Tibial nerve (tissue), 4 donors: Measurements from ENCODE around the gene LRPPRC. TPM values are rescaled to one million over a fixed set of nuclear protein-coding genes. Genes with fewer than 3 reads are reported as not detected.

Source experiments
- DNase-seq, 2 donors: peaks; one replicate each; pipeline ENCODE4 v3.0.0-alpha.2; 2019; ENCODE audit warnings: low spot score in 2 of 2
- H3K27ac ChIP-seq, 4 donors: fragments of 200-600 bp; sonication (generic) in 3 of 4; one replicate each; pipeline ENCODE4 v1.5.1; 2017 to 2019; ENCODE audit warnings: mild to moderate bottlenecking in 1 of 4
- H3K27me3 ChIP-seq, 2 donors: fragments of 200-600 bp; sonication (generic) in 1 of 2; one replicate each; pipeline versions ENCODE4 v1.5.1 to v1.6.0; 2017 to 2019
- H3K36me3 ChIP-seq, 3 donors: fragments of 200-600 bp; sonication (generic); one replicate each; pipeline ENCODE4 v1.5.1; 2018 to 2019
- H3K4me1 ChIP-seq, 4 donors: fragments of 200-600 bp; sonication (generic) in 3 of 4; one replicate each; pipeline ENCODE4 v1.5.1; 2017 to 2019
- H3K4me3 ChIP-seq, 4 donors: fragments of 200-600 bp; sonication (generic) in 3 of 4; one replicate each; pipeline ENCODE4 v1.5.1; 2017 to 2019; ENCODE audit warnings: mild to moderate bottlenecking in 1 of 4, moderate library complexity in 1 of 4
- H3K9me3 ChIP-seq, 4 donors: fragments of 200-600 bp; sonication (generic) in 3 of 4; one replicate each; pipeline ENCODE4 v1.5.1; 2017 to 2019
- CTCF ChIP-seq, 5 experiments: fragments of 200-600 bp in 3 of 5; fragments of 450-650 bp in 2 of 5; sonication (generic) in 3 of 5; IDR thresholded peaks; one replicate each; pipeline ENCODE4 v1.5.1; 2016 to 2019; ENCODE audit warnings: antibody characterized with exemption in 5 of 5, mild to moderate bottlenecking in 3 of 5, moderate library complexity in 2 of 5
- EP300 ChIP-seq, 2 donors: sonication (generic); formaldehyde crosslinking; IDR thresholded peaks; one replicate each; pipeline ENCODE4 v1.6.1; 2017; ENCODE audit warnings: antibody characterized with exemption in 2 of 2, mild to moderate bottlenecking in 1 of 2
- POLR2A ChIP-seq, 2 donors: fragments of 450-650 bp; IDR thresholded peaks; one replicate each; pipeline ENCODE4 v1.6.1; 2017; ENCODE audit warnings: antibody characterized with exemption in 2 of 2, mild to moderate bottlenecking in 2 of 2, moderate library complexity in 2 of 2
- WGBS, 2 donors: methylation state at CpG; one replicate each; pipeline ENCODE4 v1.1.5; 2018; 5-methylcytosine and 5-hydroxymethylcytosine counted together
- total RNA-seq, 4 donors: library from RNA; depleted of rRNA; stranded (reverse); fragments of >200 nt; gene quantifications; one replicate each; pipeline ENCODE4 v1.1.0, GENCODE V29; 2016

Gene LRPPRC
- total RNA-seq, 4 donors from 2014 or later = 42.2 to 53.4 (median 49.7) TPM

DNA sequence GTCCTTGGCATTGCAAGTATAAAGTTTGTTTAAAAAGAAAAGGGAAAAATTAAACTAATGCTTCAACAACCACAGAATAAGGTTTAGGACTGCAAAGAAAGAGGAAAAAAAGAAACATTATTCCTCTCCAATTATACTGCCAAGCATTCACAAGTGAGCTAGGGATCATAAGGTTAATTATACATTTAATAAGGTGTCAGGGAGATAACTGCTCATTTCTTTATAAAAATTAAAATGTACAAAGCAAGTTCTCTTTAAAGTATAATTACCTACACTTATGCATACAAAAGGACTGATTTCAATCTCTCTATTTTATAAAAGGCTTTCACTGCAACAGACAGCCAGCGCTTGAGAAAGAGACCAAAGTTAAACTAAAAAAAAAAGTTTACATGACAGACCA lies 98.9 kb downstream of the LRPPRC start:
- no peak for DNase-seq
- H3K4me1 ChIP-seq = no peaks in the 10 kb centered on the region
- no peak overlapping the region for H3K27ac ChIP-seq
- H3K27me3 ChIP-seq = no peaks in the 10 kb centered on the region
- peaks cover 0 to 80% (median 0%) of the 10 kb centered on the region in 3 donors for H3K36me3 ChIP-seq
- no peaks in the 10 kb centered on the region for H3K9me3 ChIP-seq
- 88 to 91% methylated on average over 1 of the region's 1 CpG for WGBS, 2 donors
- no peak overlapping the region for H3K4me3 ChIP-seq
- TF ChIP-seq CTCF (IDR thresholded peaks at IDR 0.05) (no peak), POLR2A (IDR thresholded peaks at IDR 0.05) (no peak), EP300 (IDR thresholded peaks at IDR 0.05) (no peak)

- Histone ChIP-seq H3K27ac (no peak overlapping the region), H3K9me3 (no peaks in the 10 kb centered on the region), H3K4me3 (no peak overlapping the region), H3K36me3 (peaks cover 0 to 90% (median 0%) of the 10 kb centered on the region in 3 donors), H3K27me3 (no peaks in the 10 kb centered on the region), H3K4me1 (no peaks in the 10 kb centered on the region)
- DNase-seq = no peak
- 92 to 95% methylated on average over 2 of the region's 2 CpGs for WGBS, 2 donors
- no peak for TF ChIP-seq EP300 (IDR thresholded peaks at IDR 0.05)
- TF ChIP-seq POLR2A (IDR thresholded peaks at IDR 0.05) = no peak
- no peak for TF ChIP-seq CTCF (IDR thresholded peaks at IDR 0.05)
Measured at GRCh38 chr2:43894743-43895142, 101.0 kb downstream of the LRPPRC start.

DNA sequence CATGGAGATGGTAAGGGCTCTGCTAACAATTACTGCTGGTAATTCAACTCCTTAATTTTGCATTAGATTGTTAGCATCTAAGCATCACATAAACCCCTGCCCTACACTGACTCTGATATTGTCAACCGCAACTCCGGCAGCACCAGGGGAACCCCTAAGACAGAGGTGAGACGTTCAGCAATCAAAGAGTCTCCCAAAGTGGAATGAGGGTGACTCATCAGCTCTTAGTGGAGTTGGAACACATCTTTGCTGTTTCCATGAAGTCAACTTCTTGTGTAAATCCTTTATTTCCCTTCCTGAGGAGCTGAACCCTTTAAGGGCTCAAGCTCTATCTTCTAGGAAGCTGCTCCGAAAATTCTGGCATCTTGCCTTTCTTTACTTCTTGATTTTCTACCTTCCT lies 104.9 kb downstream of the LRPPRC start:
- Histone ChIP-seq H3K27me3 (no peaks in the 10 kb centered on the region), H3K4me1 (no peaks in the 10 kb centered on the region), H3K27ac (no peak overlapping the region), H3K4me3 (no peak overlapping the region), H3K36me3 (peaks cover 0 to 98% (median 0%) of the 10 kb centered on the region in 3 donors), H3K9me3 (no peaks in the 10 kb centered on the region)
- no peak for DNase-seq
- TF ChIP-seq EP300 (IDR thresholded peaks at IDR 0.05) = no peak
- TF ChIP-seq POLR2A (IDR thresholded peaks at IDR 0.05) = no peak
- TF ChIP-seq CTCF (IDR thresholded peaks at IDR 0.05) = no peak
- 84 to 89% methylated on average over 4 of the region's 4 CpGs for WGBS, 2 donors

- H3K36me3 ChIP-seq = peaks cover 0 to 88% (median 0%) of the 10 kb centered on the region in 3 donors
- WGBS, 2 donors = 93 to 96% methylated on average over 4 of the region's 4 CpGs
- no peak for TF ChIP-seq POLR2A (IDR thresholded peaks at IDR 0.05)
- TF ChIP-seq EP300 (IDR thresholded peaks at IDR 0.05) = no peak
Measured at GRCh38 chr2:43889416-43889815, 106.4 kb downstream of the LRPPRC start.

DNA sequence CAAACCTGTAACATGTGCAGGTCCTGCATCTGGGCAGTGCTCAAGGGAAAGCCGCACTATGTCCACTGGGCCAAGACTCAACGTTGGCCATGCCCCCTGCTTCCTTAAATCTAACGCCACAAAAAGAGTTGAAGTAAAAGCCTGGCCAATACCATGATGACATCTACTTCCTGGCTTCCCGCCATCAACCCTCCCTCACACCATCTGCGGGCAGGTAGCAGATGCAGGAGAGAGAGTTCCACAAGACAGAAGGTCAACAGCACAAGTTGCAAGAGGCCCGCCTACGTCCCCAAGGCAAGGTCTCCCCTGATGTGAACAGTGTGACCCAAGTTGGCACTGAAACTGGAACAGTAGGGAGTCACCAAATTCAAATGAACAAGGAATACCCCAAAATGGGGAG lies 108.6 kb downstream of the LRPPRC start:
- 90 to 94% methylated on average over 7 of the region's 7 CpGs for WGBS, 2 donors
- H3K27me3 ChIP-seq = no peaks in the 10 kb centered on the region
- no peak overlapping the region for H3K27ac ChIP-seq
- no peak for DNase-seq
- H3K4me1 ChIP-seq = no peaks in the 10 kb centered on the region
- no peaks in the 10 kb centered on the region for H3K9me3 ChIP-seq
- H3K4me3 ChIP-seq = no peak overlapping the region
- no peak for TF ChIP-seq CTCF (IDR thresholded peaks at IDR 0.05)
- TF ChIP-seq POLR2A (IDR thresholded peaks at IDR 0.05) = no peak
- no peak for TF ChIP-seq EP300 (IDR thresholded peaks at IDR 0.05)
- peaks cover 0 to 66% (median 0%) of the 10 kb centered on the region in 3 donors for H3K36me3 ChIP-seq

More at GRCh38 chr2:43889416-43889815, 106.4 kb downstream of the LRPPRC start:
- no peaks in the 10 kb centered on the region for H3K9me3 ChIP-seq
- DNase-seq = no peak
- H3K4me1 ChIP-seq = no peaks in the 10 kb centered on the region
- no peak overlapping the region for H3K27ac ChIP-seq
- H3K4me3 ChIP-seq = no peak overlapping the region
- H3K27me3 ChIP-seq = no peaks in the 10 kb centered on the region
